GM18951 (cell line): ENCODE results near the gene EFEMP1.

Experiments used
- POLR2A ChIP-seq: IDR thresholded peaks from 4 replicates; pipeline ENCODE4 v1.6.1; 2011; ENCODE audit warnings: mild to moderate bottlenecking; ENCODE audit not compliant: insufficient read length, insufficient read depth; ENCODE audit errors: extremely low read depth
- in situ Hi-C: fragments of 300-500 bp; cut with MboI; formaldehyde crosslinking; loops from one replicate; pipeline ENCODE4 v1.12.0; 2022; ENCODE audit warnings: low sequenced_read_pairs, mixed read lengths, inconsistent platforms; ENCODE audit not compliant: unreplicated experiment

EFEMP1 gene

DNA sequence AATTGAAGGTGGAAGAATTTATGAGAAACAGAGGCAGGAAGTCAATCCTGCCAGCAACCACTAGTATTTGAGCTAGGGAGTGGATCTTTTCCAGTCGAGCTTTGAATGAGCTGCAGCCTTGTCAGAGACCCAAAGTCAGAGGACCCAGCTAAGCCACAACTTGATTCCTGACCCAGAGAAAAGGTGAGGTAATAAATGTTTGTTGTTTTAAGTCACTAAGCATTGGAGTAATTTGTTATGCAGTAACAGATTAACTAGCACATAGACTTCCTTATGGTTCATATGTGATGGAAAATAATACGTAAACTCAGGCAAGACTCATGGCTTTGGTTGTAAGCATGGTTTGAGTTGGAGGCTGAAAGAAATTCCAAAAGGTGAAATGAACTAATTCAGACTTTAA is 21.6 kb downstream of the EFEMP1 start:
- TF ChIP-seq POLR2A = no peak
- in situ Hi-C loops = no loop called here

DNA sequence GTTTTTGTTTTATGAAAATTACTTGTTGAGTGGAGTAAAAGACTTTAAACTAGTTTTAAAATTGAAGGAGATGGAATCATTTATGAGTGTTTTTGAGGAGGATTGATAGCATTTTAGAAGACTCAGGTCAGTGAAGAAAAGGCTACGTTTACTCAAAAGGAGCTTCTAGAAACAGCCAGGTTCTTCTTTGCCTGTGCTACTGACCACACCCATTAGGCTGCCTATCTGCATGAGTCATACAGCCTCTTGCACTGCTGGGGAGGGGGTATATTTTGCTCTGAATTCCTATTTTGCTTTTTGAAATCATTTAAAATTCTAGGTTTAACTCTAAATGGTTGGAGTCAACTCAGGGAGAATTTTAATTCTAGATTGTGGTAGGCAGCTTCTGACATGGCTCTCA is 22.3 kb downstream of the EFEMP1 start:
- in situ Hi-C loops = no loop called here

DNA sequence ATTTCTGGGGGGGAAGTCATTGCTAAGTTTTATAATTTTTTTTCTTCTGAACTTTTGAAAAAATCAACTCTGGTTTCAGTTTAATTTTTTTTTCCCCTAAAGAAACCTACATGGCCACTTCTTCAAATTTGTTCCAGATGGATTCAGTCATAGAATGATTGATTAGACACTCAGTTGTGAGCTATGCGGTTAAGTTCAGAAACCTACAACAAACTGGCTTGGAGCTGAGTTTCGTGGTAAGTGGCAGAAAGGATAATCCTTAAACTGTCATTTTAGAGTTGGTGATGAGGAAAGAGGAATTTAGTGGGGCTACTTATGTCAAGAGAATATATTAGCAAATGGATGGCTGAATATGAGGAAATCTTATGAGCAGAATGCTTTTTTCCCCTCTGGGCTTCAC is 23.7 kb downstream of the EFEMP1 start:
- in situ Hi-C loops = no loop called here
- TF ChIP-seq POLR2A = no peak

More for the DNA sequence above, 22.3 kb downstream of the EFEMP1 start:
- no peak for TF ChIP-seq POLR2A

DNA sequence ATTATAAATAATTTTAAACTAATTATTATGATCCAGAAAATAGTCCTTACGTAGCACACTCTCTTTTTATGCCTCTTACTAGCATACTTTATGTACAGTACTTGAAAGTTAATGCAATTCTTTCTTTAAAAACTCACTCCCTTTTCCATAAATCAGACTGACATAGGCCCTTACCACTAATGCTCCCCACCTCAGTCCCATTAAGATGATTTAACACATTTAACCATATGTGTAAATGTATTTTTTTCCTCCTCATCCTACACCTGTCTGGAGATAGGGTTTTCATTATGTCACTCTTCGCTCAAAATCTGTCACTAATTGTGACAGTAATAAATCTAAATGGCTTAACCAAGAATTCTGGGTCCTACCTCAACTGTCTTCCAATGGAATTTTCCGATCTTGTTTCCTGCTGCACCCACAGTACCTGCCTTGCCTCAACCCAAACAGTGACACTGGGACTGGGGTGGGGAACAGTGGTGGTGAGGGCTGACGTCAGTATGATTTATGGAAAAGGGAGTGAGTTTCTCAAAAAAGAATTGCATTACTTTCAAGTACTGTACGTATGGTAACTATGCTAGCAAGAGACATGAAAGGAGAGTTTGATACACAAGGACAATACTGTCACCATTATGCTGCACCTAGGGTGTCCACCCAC is 25.1 kb downstream of the EFEMP1 start:
- TF ChIP-seq POLR2A = no peak
- in situ Hi-C loops = no loop called here

DNA sequence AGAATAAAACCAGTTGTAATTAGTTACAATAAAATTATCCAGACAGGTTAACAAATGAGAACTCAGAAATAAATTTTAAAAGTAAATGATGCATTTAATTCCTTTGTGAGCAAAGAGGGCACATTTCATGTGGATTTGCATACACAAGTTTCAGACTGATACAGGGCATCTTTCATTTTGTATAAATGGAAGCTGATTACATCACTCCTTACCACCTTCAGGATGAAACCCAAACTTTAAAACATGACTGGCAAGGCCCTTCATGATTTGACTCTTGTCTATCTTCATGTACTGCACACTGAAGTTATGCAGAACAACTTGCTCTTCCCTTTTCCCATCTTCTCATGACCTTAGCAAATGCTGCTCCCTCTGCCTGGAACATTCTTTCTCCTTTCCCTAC is 26.9 kb downstream of the EFEMP1 start:
- no peak for TF ChIP-seq POLR2A
- in situ Hi-C loops = no loop called here

DNA sequence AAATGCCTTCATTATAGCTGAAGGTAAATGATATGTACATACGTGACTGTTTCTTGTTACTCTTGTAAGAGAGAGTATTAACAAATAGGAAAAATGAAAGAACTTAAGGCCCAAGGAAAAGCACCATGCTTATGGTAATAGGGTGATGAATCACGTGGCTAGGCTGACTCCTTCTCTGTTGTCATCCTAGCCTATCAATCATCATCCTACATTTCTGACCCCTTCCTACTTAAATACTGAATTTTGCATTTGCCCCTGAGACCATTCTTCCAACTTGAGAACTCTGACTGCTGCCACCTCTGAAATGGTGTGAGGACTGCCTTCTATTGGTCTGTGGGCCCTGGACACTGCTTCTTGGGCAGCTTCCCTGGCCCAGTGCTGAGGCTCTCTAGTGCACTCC is 28.9 kb downstream of the EFEMP1 start:
- no peak for TF ChIP-seq POLR2A

DNA sequence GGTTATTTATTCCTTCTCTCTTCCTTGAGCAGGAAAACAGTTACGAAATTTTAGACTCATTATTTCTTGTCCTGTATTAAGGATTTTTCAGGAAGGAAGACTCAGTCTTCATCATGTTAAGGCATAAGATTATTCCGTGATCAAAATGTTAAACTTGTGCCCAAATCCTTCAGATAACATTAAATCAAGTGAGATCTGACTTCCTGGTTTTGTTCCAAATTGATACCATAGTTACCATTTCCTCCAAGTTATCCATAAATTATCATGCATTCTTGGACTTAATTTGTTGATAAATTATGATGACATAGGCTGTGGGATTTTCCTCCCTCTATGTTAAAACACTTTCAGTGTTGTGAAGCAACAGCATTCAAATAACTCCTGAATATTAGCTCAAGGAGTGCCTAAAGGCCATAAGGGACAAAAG is 31.9 kb downstream of the EFEMP1 start:
- in situ Hi-C loops = no loop called here

More for the DNA sequence above, 28.9 kb downstream of the EFEMP1 start:
- in situ Hi-C loops = no loop called here

DNA sequence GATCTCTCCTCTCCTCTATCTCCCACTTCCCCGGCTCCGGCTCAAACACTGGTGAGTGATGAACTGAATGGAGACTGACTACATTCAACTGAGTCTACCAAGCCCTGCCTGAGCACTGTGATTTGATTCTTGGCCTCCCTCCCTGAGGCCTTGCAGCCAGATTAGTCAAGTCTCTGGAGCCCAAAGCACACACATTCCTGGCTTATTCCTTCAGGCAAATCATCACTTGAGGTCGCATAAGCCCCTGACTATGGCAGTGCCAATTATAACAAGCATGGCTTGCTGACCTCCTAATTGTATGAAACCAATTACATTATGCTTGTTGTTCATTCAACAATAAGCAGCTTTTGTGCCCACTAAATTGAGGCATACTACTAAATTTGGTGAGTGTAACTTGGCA is 34.6 kb downstream of the EFEMP1 start:
- no peak for TF ChIP-seq POLR2A
- in situ Hi-C loops = no loop called here

More for the DNA sequence above, 31.9 kb downstream of the EFEMP1 start:
- no peak for TF ChIP-seq POLR2A

DNA sequence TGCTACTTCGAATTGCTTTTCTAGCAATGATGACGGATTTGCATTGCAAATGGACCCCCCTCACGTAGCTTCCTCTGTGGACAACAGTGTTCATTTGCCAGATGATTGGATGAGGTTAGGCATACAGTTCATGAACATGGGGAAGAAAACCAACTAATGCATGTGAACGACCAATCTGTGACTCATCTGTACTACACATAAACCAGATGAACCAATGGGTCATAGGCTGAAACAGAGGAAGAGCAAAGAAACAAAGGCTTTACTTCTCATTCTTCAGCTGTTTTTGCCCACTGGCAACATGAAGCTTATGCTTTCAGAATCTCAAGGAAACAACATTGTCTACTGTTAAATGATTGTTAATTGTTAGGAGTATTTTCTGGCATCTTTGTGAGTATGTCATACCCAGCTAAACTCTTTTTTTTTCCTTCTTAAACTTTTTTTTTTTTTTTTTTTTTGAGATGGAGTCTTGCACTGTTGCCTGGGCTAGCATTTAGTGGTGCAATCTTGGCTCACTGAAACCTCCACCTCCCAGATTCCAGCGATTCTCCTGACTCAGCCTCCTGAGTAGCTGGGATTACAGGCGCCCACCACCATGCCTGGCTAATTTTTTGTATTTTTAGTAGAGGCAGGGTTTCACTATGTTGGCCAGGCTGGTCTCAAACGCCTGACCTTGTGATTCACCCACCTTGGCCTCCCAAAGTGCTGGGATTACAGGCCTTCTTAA is 35.5 kb downstream of the EFEMP1 start:
- TF ChIP-seq POLR2A = no peak
- in situ Hi-C loops = no loop called here

DNA sequence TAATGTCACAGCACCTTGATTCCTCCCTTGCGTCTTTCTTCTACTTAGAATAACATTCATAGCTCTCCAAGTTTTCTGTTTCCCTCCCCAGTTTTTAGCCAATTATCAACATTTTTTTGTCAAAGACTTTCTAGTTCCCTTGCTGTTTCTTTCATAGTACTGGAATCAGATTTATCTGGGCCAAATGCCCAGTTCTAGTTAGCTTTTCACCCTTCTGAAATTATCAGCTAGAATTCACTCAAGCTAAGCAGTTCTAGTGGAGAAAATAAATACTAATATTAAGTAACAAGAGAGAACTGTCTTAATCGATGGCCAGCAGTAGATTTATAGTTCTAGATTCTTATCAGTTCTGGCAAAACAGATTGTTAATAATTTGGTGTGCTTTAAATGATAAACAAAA is 36.2 kb downstream of the EFEMP1 start:
- in situ Hi-C loops = no loop called here
- no peak for TF ChIP-seq POLR2A

DNA sequence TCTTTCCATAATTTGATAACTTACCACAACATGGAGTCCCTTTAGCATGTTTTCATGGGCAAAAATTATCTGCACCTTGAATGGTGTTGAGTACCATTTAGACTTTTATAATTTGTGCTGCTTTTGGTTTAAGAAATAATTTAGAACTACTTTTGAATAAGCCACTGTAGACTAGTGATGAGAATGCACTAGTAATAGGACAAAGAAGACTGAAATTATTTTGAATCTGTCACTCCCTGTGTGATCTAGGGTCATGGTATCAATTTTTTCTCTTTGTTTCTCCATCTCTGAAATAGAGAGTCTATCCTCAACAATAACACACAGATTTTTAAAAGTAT is 37.7 kb downstream of the EFEMP1 start:
- in situ Hi-C loops = no loop called here
- TF ChIP-seq POLR2A = no peak

DNA sequence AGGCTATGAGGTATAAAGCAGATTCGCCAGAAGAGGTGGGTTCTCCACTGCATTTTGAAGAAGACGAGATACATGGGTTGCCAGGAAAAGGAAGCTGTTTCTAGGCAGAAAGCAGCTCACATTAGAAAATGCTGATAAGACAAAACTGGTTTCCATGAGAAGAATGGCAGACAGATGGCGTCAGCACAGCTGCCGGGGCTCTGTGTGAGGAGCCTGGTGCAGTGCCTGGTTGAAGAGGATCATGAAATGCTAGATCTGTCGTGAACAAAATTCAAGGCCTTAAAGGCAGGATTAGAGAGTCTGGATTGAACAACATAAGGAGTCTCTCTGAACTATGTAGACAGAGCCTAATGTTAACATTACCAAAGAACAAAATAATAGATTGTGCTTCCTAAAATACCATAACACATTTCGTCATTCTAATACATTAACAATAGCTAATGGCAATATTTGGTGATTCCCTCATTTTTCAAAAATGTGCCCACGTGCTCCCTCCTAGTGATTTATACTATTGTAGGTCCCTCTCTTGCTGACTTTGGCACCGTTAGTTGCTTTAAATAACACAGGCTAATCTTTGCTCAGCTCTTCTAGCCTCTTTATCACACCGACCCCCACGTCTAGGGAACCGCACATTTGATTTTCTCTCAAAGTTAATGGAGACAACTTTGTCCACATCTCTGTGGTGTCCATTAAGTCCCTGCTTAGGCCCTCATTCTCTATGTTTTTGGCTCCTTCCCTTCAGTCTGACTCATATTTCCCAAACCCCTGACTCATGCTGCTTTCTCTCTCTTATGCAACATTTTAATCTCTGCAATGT is 38.2 kb downstream of the EFEMP1 start:
- no peak for TF ChIP-seq POLR2A
- in situ Hi-C loops = no loop called here

DNA sequence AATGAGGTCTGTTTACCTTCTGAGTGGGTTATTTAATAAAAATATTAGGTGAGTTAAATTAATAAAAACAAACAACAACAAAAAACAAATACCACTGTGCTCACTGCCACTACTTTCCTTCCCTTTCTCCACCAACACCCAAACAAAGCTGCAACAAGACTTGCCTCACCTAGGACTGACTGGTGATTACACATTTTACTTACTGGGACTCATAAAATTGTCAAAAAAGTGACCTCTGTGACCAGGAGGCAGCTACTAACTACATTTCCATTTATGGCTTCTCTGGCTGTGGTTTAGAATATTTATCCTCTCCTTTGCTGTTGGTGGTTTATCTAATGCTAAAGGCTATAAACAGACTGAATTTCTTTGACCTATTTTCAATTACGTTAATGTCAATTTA is 39.8 kb downstream of the EFEMP1 start:
- TF ChIP-seq POLR2A = no peak
- in situ Hi-C loops = no loop called here
